NCI-H1105 treated with DMSO at 0.1 percent for 48 hours (cell line): ENCODE results near the gene ZFP42.
A peak's percentile ranks its signal among the peaks of the same experiment; 100 is the strongest.
"Not testable (repeated sequence)": the region's sequence is repeated elsewhere in the genome, so short reads cannot be mapped to it uniquely, and the experiment has no call there.

ENCODE experiments used
- DNase-seq: peaks from one replicate; lab custom pipeline; 2025; lab: John Stamatoyannopoulos, UW

ZFP42 gene

DNA sequence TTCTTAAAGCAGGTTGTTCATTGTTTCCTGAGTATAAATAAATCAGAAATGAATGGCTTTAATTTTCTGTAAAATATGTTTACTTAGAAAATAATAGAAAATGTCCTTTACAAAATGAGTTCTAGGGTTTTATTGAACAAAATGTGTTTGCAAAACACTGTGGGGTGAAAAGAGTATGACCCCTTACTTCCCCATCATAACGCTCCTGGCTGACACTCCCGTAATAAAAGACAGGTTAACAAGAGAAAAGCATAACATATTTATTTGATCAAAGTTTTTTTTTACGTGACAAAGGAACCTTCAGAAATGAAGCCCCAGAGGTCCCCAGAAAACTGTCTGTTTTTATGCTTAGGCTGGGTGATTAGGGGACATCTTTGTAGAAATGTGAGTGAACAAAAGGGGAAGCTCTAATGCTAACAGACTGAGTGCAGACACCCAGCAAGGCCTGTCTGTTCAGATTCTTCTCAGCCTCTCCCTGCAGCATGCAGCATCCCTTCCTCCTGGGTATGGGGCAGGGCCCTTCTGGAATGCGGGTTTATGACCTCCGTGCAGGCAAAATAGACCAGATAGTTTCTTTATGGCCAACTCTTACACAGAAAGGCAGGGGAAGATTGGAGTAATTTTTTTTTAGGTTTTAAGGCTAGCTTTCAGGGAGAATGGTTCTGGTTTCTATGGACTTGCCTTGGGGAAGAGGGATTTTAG, 26.1 kb downstream of the ZFP42 start:
- no peak for DNase-seq

- no peak for DNase-seq
Observed at GRCh38 chr4:188023682-188024081, 28.1 kb downstream of the ZFP42 start.

- DNase-seq, result peak; percentile 61
Observed at GRCh38 chr4:188025476-188025875, 29.9 kb downstream of the ZFP42 start.

GRCh38 chr4:188029114-188029513, 33.5 kb downstream of the ZFP42 start:
- DNase-seq, result no peak

DNA sequence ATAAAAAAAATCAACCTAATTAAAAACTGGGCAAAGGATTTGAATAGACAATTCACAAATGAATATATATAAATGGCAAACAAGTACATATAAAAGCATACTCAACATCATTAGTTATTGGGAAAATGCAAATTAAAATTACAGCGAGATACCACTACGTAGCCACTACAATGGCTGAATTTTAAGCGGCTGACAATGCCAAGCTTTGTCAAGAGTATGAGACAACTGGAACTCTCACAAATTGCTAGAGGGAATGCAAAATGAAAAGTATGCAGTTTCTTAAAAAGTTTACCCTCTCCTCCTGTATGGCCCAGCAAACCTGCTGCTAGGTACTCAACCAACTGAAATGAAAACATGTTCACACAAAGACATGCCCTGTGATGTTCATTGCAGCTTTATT, 34.8 kb downstream of the ZFP42 start:
- DNase-seq, result no peak

- no peak for DNase-seq
Observed at GRCh38 chr4:188031751-188032150, 36.2 kb downstream of the ZFP42 start.

DNA sequence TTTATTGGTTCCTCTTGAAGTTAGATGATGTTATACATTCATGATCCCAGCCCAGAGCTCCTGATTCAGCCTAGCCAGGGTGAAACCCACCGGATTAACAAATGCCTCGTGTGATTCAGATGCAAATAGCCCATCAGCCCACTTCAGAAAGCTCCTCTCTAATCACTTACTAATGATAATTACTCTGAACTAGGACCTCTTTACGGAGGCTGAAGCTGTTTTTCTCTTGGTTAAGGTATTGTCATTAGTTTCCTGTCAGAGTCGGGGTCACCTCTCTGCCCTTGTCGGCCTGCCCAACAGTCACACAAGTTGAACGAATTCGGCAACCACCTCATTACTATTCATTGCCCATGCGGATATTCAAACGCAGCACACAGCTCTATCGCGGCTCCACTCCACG, 36.6 kb downstream of the ZFP42 start:
- no peak for DNase-seq

DNA sequence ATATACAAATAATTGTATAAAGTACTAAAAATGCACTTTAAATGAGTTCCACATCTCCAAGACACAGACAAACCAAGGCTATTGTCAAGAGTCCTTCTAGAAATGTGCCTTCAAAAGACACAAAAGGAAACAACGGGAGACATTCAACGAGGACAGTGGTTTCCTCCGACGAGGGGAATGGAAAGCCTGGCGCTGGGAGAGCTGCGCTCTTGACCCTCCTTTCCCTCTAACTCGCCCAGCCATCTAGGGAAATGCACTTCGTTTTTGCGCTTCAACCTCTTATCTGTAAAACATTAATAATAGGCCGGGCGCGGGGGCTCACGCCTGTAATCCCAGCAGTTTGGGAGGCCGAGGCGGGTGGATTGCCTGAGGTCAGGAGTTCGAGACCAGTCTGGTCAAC, 37.0 kb downstream of the ZFP42 start:
- DNase-seq, result no peak

- no peak for DNase-seq
Observed at GRCh38 chr4:188037003-188037713, 41.6 kb downstream of the ZFP42 start.

- DNase-seq, result no peak
Observed at GRCh38 chr4:188041721-188042120, 46.1 kb downstream of the ZFP42 start.

- no peak for DNase-seq
Observed at GRCh38 chr4:188042191-188042590, 46.6 kb downstream of the ZFP42 start.

- DNase-seq, result no peak
Observed at GRCh38 chr4:188043154-188043553, 47.6 kb downstream of the ZFP42 start.

DNA sequence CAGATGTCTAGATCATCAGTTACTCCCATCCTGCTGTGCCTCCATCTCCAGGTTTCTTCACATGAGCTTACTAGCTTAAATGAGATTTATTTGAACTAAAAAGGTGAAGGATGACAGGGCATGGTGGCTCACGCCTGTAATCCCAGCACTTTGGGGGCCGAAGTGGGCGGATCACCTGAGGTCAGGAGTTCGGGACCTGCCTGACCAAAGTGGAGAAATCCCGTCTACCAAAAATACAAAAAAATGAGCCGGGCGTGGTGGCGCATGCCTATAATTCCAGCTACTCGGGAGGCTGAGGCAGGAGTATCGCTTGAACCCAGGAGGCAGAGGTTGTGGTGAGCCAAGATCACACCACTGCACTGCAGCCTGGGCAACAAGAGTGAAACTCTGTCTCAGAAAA, 49.9 kb downstream of the ZFP42 start:
- not testable (repeated sequence) for DNase-seq

DNA sequence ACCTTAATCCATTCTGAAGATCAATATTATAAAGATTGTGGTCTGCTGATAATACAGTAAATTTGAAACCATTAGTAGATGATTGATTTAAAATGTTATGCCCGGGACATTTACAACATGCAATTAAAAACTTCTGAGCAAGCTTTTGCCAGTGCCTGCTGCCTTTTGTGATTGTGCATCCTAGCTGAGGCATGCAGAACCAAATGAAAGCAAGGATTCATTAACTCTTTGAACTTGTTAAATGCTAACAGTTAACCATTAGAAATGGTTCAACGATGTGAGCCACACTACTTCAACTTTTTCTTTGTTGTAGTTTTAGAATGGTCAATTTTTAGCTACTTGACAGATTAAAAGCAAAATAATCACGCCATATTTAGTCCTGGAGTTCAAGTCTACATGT, 51.1 kb downstream of the ZFP42 start:
- DNase-seq, result no peak

GRCh38 chr4:188053302-188053701, 57.7 kb downstream of the ZFP42 start:
- DNase-seq, result no peak
